Calu3 (cell line): ENCODE measurements around the gene PCDH9. TPM values are rescaled to one million over a fixed set of nuclear protein-coding genes. Genes with fewer than 3 reads are reported as not detected.

Experiments used
- BruUV-seq: library from RNA; stranded (reverse); fragments of 400-500 nt; replicated peaks from 2 replicates; lab custom pipeline; 2021; lab: Mats Ljungman, UMichigan
- CTCF ChIA-PET: fragments of 300-600 bp; sonication (Branson Sonifier 250); formaldehyde crosslinking; loops from one replicate; lab custom pipeline; 2022; ENCODE audit warnings: antibody characterized with exemption; lab: Charles Lee
- DNase-seq: peaks from one replicate; pipeline ENCODE4 v3.0.0; 2022
- H3K27ac Mint-ChIP-seq: one replicate; pipeline ENCODE4 v1.8.0; 2022; ENCODE audit warnings: mixed read lengths; ENCODE audit not compliant: unreplicated experiment
- H3K27me3 Mint-ChIP-seq: one replicate; pipeline ENCODE4 v1.8.0; 2022; ENCODE audit warnings: mixed read lengths; ENCODE audit not compliant: unreplicated experiment
- H3K36me3 Mint-ChIP-seq: one replicate; pipeline ENCODE4 v1.8.0; 2022; ENCODE audit warnings: mild to moderate bottlenecking, moderate library complexity, mixed read lengths; ENCODE audit not compliant: insufficient read depth, unreplicated experiment
- H3K4me1 Mint-ChIP-seq: one replicate; pipeline ENCODE4 v1.8.0; 2022; ENCODE audit warnings: mild to moderate bottlenecking, low read depth, mixed read lengths; ENCODE audit not compliant: unreplicated experiment
- H3K4me3 Mint-ChIP-seq: one replicate; pipeline ENCODE4 v1.8.0; 2022; ENCODE audit warnings: mild to moderate bottlenecking, low read depth, moderate library complexity, mixed read lengths; ENCODE audit not compliant: unreplicated experiment
- H3K9me3 Mint-ChIP-seq: one replicate; pipeline ENCODE4 v1.8.0; 2022; ENCODE audit warnings: low read depth, mixed read lengths; ENCODE audit not compliant: unreplicated experiment
- intact Hi-C: fragments of 100-400 bp; cut with micrococcal nuclease; formaldehyde crosslinking; loops from one replicate; pipeline ENCODE4 v1.10.0; 2022; ENCODE audit not compliant: unreplicated experiment
- total RNA-seq: library from RNA; stranded (reverse); gene quantifications from 2 replicates; pipeline ENCODE4 v1.2.3, GENCODE V29; 2022
- TF ChIP-seq, protein P1 (sequence below): fragments of 200-600 bp; IDR thresholded peaks from one replicate; pipeline ENCODE4 v1.8.0; 2022; ENCODE audit warnings: antibody characterized with exemption; ENCODE audit not compliant: unreplicated experiment

The PCDH9 gene
- total RNA-seq, 1 experiment from 2014 or later: 1.3 TPM

DNA sequence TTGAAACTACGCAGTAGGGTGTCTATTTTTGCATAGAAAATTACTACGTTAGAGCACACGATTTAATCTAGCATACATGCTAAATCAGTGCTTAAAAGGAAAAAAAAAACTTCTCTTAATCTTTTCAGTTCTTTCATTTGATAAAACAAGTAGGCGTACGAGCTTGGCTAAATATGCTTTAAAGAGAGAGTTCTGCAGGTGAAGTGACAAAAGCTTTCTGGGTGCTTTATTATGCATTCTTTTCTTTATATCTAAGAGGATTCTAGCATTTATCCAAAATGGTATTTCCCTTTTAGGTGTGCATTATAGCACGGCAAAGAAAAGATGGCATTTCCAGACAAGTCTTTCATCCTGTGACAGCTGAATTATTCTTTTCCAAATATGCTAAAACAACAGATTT, 281.2 kb downstream of the PCDH9 start:
- intact Hi-C loops: no loop called here
- no peak for DNase-seq
- H3K4me3 Mint-ChIP-seq: no peak overlapping the region
- TF ChIP-seq, protein P1, sequence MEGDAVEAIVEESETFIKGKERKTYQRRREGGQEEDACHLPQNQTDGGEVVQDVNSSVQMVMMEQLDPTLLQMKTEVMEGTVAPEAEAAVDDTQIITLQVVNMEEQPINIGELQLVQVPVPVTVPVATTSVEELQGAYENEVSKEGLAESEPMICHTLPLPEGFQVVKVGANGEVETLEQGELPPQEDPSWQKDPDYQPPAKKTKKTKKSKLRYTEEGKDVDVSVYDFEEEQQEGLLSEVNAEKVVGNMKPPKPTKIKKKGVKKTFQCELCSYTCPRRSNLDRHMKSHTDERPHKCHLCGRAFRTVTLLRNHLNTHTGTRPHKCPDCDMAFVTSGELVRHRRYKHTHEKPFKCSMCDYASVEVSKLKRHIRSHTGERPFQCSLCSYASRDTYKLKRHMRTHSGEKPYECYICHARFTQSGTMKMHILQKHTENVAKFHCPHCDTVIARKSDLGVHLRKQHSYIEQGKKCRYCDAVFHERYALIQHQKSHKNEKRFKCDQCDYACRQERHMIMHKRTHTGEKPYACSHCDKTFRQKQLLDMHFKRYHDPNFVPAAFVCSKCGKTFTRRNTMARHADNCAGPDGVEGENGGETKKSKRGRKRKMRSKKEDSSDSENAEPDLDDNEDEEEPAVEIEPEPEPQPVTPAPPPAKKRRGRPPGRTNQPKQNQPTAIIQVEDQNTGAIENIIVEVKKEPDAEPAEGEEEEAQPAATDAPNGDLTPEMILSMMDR: no peak
- no peaks in the 10 kb centered on the region for H3K36me3 Mint-ChIP-seq
- H3K9me3 Mint-ChIP-seq: no peaks in the 10 kb centered on the region
- H3K27me3 Mint-ChIP-seq: no peaks in the 10 kb centered on the region
- H3K4me1 Mint-ChIP-seq: no peaks in the 10 kb centered on the region
- no TSS peak for BruUV-seq
- CTCF ChIA-PET: no interaction called here
- no peak overlapping the region for H3K27ac Mint-ChIP-seq

DNA sequence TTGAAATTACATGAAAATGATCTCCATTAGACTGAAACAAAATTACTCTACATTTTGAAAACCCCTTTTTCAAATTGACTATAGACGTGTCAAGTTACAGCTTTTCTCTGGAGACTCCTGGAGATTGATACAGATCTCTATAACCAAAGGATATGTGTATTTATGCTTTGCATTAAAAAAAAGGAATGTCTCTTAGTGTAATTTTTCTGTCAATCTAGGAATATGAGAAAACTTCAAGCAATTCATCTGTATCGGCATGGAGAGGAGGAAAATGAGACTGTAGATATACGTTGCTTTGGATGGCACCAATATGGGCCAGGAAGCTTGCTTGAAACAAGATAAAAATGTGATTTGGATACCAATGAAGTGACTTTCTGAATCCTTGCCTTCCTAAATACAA, 286.6 kb downstream of the PCDH9 start:
- intact Hi-C loops: no loop called here
- CTCF ChIA-PET: no interaction called here
- TF ChIP-seq, protein P1: no peak
- no peaks in the 10 kb centered on the region for H3K4me1 Mint-ChIP-seq
- BruUV-seq: no TSS peak
- DNase-seq: no peak
- H3K27ac Mint-ChIP-seq: no peak overlapping the region
- H3K36me3 Mint-ChIP-seq: no peaks in the 10 kb centered on the region
- no peak overlapping the region for H3K4me3 Mint-ChIP-seq
- no peaks in the 10 kb centered on the region for H3K27me3 Mint-ChIP-seq
- H3K9me3 Mint-ChIP-seq: no peaks in the 10 kb centered on the region

DNA sequence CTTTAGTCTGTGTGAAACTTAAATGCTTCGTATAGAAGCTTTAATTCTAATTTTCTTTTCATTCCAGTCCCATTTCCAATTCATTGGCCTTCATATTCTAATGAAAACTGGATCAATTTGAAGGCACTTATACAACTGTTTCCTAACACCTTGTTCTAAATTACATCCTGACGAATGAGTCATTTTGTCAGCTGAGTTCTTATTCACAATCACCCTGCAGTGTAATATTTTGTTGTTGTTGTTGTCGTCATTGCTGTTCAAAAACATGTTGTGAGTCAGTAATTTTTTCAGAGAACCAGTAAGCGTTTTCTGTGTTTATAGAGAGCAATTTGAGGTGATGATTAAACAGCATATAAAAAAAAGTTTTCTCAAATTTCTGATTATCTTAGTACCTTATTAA, 290.0 kb downstream of the PCDH9 start:
- no peak overlapping the region for H3K4me3 Mint-ChIP-seq
- CTCF ChIA-PET: no interaction called here
- H3K27me3 Mint-ChIP-seq: no peaks in the 10 kb centered on the region
- no peak overlapping the region for H3K27ac Mint-ChIP-seq
- H3K9me3 Mint-ChIP-seq: no peaks in the 10 kb centered on the region
- intact Hi-C loops: no loop called here
- TF ChIP-seq, protein P1: no peak
- BruUV-seq: no TSS peak
- H3K4me1 Mint-ChIP-seq: no peaks in the 10 kb centered on the region
- peak; percentile 0 for DNase-seq
- no peaks in the 10 kb centered on the region for H3K36me3 Mint-ChIP-seq

DNA sequence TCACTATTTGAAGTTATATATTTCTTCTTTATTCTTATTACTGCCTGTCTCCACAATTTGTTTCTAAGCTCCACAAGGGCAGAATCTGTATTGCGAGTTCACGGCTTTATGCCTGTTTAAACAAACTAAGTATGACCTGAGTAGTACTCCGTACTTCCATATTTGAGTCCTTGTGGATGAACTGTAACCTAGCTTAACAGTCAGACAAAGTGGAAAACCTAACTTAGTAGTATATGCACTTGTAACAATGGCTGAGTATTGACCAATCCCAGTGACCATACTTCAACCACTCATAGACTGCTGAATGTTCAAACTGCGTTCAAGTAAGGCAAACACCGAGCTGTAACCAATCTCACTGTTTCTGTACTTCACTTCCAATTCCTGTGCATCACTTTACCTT, 292.7 kb downstream of the PCDH9 start:
- Mint-ChIP-seq H3K27ac (no peak overlapping the region), H3K36me3 (no peaks in the 10 kb centered on the region), H3K4me3 (no peak overlapping the region)

More for the DNA sequence above, 292.7 kb downstream of the PCDH9 start:
- no peak for DNase-seq
- H3K4me1 Mint-ChIP-seq: no peaks in the 10 kb centered on the region
- no peaks in the 10 kb centered on the region for H3K9me3 Mint-ChIP-seq
- intact Hi-C loops: no loop called here
- TF ChIP-seq, protein P1: no peak
- CTCF ChIA-PET: no interaction called here
- BruUV-seq: no TSS peak
- no peaks in the 10 kb centered on the region for H3K27me3 Mint-ChIP-seq
